A549 (cell line): ENCODE results near the gene D2HGDH.

Experiments used
- CEBPB ChIP-seq, 2 experiments: fragments of >200 bp in 1 of 2; sonication (Bioruptor Twin) in 1 of 2; formaldehyde crosslinking in 1 of 2; IDR thresholded peaks; 2 replicates each; pipeline ENCODE4 v1.6.1; 2012 to 2016
- EP300 ChIP-seq, 2 experiments: fragments of >200 bp; sonication (Bioruptor Twin); formaldehyde crosslinking; IDR thresholded peaks; 2 replicates in 1 of 2; 3 replicates in 1 of 2; pipeline ENCODE4 v1.6.1; 2016 to 2017
- ESRRA ChIP-seq: fragments of 150-350 bp; IDR thresholded peaks from 2 replicates; pipeline ENCODE4 v1.6.1; 2014; ENCODE audit warnings: mild to moderate bottlenecking, low read length, borderline replicate concordance
- JUN ChIP-seq, 2 experiments: fragments of >200 bp; sonication (Bioruptor Twin); formaldehyde crosslinking; IDR thresholded peaks; 2 replicates in 1 of 2; 3 replicates in 1 of 2; pipeline ENCODE4 v1.6.1; 2016 to 2017
- KDM5A ChIP-seq: fragments of 200-600 bp; sonication (generic); IDR thresholded peaks from 2 replicates; pipeline ENCODE4 v1.6.1; 2016; ENCODE audit warnings: antibody characterized with exemption, mild to moderate bottlenecking
- POLR2A ChIP-seq: IDR thresholded peaks from 2 replicates; pipeline ENCODE4 v1.6.1; 2012; ENCODE audit warnings: mild to moderate bottlenecking, low read length
- RCOR1 ChIP-seq: fragments of 150-350 bp; IDR thresholded peaks from 2 replicates; pipeline ENCODE4 v1.6.1; 2014; ENCODE audit warnings: antibody characterized with exemption, low read length, low read depth
- RFX5 ChIP-seq: fragments of 450-650 bp; IDR thresholded peaks from 2 replicates; pipeline ENCODE4 v1.7.1; 2014; ENCODE audit warnings: antibody characterized with exemption, mild to moderate bottlenecking, moderate library complexity
- TFCP2L1 ChIP-seq: fragments of 250-450 bp; sonication (Bioruptor Pico); IDR thresholded peaks from 2 replicates; pipeline ENCODE4 v1.5.0; 2021; ENCODE audit warnings: mild to moderate bottlenecking
- TF ChIP-seq, protein P1 (sequence below): fragments of >200 bp; sonication (Bioruptor Twin); formaldehyde crosslinking; IDR thresholded peaks from 3 replicates; pipeline ENCODE4 v1.5.1; 2016
- TF ChIP-seq, protein P2 (sequence below): fragments of >200 bp; sonication (Bioruptor Twin); formaldehyde crosslinking; IDR thresholded peaks from 3 replicates; pipeline ENCODE4 v1.6.1; 2016
- TF ChIP-seq, protein P3 (sequence below): IDR thresholded peaks from 2 replicates; pipeline ENCODE4 v1.6.1; 2012

DNA sequence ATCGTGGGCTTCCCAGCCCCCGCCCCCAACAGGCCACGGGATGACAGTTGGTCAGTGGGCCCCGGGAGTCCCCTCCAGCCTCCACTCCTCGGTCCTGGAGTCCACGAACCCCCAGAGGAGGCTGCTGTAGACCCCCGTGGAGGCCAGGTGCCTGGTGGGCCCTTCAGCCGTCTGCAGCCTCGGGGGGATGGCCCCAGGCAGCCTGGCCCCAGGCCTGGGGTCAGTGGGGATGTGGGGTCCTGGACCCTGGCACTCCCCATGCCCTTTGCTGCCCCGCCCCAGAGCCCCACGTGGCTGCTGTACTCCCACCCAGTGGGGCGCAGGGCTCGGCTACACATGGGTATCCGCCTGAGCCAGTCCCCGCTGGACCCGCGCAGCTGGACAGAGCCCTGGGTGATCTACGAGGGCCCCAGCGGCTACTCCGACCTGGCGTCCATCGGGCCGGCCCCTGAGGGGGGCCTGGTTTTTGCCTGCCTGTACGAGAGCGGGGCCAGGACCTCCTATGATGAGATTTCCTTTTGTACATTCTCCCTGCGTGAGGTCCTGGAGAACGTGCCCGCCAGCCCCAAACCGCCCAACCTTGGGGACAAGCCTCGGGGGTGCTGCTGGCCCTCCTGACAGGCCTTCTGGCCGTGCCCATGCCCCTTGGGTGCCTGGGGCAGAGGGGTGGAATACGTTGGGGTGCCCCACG is 82.1 kb downstream of the D2HGDH start:
- TF ChIP-seq, protein P1, sequence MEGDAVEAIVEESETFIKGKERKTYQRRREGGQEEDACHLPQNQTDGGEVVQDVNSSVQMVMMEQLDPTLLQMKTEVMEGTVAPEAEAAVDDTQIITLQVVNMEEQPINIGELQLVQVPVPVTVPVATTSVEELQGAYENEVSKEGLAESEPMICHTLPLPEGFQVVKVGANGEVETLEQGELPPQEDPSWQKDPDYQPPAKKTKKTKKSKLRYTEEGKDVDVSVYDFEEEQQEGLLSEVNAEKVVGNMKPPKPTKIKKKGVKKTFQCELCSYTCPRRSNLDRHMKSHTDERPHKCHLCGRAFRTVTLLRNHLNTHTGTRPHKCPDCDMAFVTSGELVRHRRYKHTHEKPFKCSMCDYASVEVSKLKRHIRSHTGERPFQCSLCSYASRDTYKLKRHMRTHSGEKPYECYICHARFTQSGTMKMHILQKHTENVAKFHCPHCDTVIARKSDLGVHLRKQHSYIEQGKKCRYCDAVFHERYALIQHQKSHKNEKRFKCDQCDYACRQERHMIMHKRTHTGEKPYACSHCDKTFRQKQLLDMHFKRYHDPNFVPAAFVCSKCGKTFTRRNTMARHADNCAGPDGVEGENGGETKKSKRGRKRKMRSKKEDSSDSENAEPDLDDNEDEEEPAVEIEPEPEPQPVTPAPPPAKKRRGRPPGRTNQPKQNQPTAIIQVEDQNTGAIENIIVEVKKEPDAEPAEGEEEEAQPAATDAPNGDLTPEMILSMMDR, result no peak
- no peak for TF ChIP-seq TFCP2L1 (CRISPR knock-in tag)
- no peak for TF ChIP-seq CEBPB (IDR thresholded peaks at IDR 0.05)
- no peak for TF ChIP-seq POLR2A
- no peak for TF ChIP-seq ESRRA
- TF ChIP-seq KDM5A, result no peak
- no peak for TF ChIP-seq RFX5
- TF ChIP-seq, protein P2, sequence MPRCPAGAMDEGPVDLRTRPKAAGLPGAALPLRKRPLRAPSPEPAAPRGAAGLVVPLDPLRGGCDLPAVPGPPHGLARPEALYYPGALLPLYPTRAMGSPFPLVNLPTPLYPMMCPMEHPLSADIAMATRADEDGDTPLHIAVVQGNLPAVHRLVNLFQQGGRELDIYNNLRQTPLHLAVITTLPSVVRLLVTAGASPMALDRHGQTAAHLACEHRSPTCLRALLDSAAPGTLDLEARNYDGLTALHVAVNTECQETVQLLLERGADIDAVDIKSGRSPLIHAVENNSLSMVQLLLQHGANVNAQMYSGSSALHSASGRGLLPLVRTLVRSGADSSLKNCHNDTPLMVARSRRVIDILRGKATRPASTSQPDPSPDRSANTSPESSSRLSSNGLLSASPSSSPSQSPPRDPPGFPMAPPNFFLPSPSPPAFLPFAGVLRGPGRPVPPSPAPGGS, result no peak
- no peak for TF ChIP-seq RCOR1
- TF ChIP-seq EP300 (IDR thresholded peaks at IDR 0.05), result no peak
- TF ChIP-seq, protein P3, sequence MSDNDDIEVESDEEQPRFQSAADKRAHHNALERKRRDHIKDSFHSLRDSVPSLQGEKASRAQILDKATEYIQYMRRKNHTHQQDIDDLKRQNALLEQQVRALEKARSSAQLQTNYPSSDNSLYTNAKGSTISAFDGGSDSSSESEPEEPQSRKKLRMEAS, result no peak
- TF ChIP-seq JUN (IDR thresholded peaks at IDR 0.05), result no peak
